B cell (primary cell): ENCODE measurements around the gene HMOX1.

Experiments
- CTCF ChIP-seq: fragments of 200-600 bp; IDR thresholded peaks from one replicate; pipeline ENCODE4 v1.8.0; 2022; ENCODE audit warnings: antibody characterized with exemption, mild to moderate bottlenecking
- EZH2 ChIP-seq: IDR thresholded peaks from 2 replicates; pipeline ENCODE4 v1.6.1; 2012; ENCODE audit warnings: borderline replicate concordance, low read depth, mild to moderate bottlenecking, moderate library complexity, low read length; ENCODE audit not compliant: insufficient read depth, poor library complexity, severe bottlenecking

- no peak for TF ChIP-seq CTCF
- no peak for TF ChIP-seq EZH2
Observed at GRCh38 chr22:35417606-35418005, 36.7 kb downstream of the HMOX1 start.
